Astrocyte of the spinal cord (primary cell): ENCODE measurements around the gene CPNE9.

Experiments used
- DNase-seq: peaks from one replicate; pipeline ENCODE4 v3.0.0; 2011; ENCODE audit warnings: low read depth, low spot score
- H3K4me3 ChIP-seq: 2 replicates; pipeline ENCODE4 v1.5.1; 2011; ENCODE audit warnings: low read depth, mild to moderate bottlenecking, low read length, moderate library complexity
- in situ Hi-C: cut with HindIII; loops from 2 replicates; pipeline ENCODE4 v1.10.0; 2017; ENCODE audit warnings: low sequenced_read_pairs
- TF ChIP-seq, protein P1 (sequence below): IDR thresholded peaks from 2 replicates; pipeline ENCODE4 v1.5.1; 2012; ENCODE audit warnings: low read depth, mild to moderate bottlenecking, low read length, inconsistent platforms

CPNE9 gene

GRCh38 chr3:9686050-9686550 is 17.5 kb upstream of the CPNE9 start:
- H3K4me3 ChIP-seq = no peak overlapping the region
- in situ Hi-C loops = no loop called here
- DNase-seq = no peak
- TF ChIP-seq, protein P1, sequence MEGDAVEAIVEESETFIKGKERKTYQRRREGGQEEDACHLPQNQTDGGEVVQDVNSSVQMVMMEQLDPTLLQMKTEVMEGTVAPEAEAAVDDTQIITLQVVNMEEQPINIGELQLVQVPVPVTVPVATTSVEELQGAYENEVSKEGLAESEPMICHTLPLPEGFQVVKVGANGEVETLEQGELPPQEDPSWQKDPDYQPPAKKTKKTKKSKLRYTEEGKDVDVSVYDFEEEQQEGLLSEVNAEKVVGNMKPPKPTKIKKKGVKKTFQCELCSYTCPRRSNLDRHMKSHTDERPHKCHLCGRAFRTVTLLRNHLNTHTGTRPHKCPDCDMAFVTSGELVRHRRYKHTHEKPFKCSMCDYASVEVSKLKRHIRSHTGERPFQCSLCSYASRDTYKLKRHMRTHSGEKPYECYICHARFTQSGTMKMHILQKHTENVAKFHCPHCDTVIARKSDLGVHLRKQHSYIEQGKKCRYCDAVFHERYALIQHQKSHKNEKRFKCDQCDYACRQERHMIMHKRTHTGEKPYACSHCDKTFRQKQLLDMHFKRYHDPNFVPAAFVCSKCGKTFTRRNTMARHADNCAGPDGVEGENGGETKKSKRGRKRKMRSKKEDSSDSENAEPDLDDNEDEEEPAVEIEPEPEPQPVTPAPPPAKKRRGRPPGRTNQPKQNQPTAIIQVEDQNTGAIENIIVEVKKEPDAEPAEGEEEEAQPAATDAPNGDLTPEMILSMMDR = no peak

DNA sequence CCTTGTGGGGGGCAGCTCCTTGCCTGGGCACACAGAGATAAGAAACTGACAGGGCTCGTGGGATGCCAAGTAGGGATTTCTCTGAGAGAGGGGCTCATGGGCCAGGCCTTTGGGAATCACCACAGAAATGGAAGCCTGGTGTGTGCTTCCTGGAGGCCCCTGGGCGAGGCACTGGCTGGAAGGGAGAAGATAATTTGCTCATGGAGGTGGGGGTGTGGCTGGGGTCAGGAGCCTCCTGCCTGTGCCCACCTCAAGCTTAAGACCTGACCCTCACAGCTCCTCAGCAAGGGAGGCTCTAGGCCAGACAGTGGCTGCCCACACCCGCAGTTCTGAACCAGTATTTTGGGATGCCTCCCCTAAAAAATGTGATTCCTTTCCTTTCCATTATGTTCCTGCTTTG is 16.9 kb upstream of the CPNE9 start:
- in situ Hi-C loops = no loop called here
- TF ChIP-seq, protein P1 = no peak
- H3K4me3 ChIP-seq = no peak overlapping the region
- no peak for DNase-seq

GRCh38 chr3:9687514-9687913 is 16.1 kb upstream of the CPNE9 start:
- TF ChIP-seq, protein P1 = no peak
- no peak for DNase-seq
- in situ Hi-C loops = no loop called here
- H3K4me3 ChIP-seq = no peak overlapping the region

- in situ Hi-C loops = no loop called here
- H3K4me3 ChIP-seq = no peak overlapping the region
- TF ChIP-seq, protein P1 = no peak
- no peak for DNase-seq
Measured at GRCh38 chr3:9688961-9689360, 14.7 kb upstream of the CPNE9 start.

- in situ Hi-C loops = no loop called here
- no peak overlapping the region for H3K4me3 ChIP-seq
- TF ChIP-seq, protein P1 = no peak
- no peak for DNase-seq
Measured at GRCh38 chr3:9689757-9690156, 13.9 kb upstream of the CPNE9 start.

- H3K4me3 ChIP-seq = no peak overlapping the region
- DNase-seq = peak; percentile 8
- in situ Hi-C loops = no loop called here
Measured at GRCh38 chr3:9690451-9691450, 12.9 kb upstream of the CPNE9 start.

More at GRCh38 chr3:9690451-9691450, 12.9 kb upstream of the CPNE9 start:
- TF ChIP-seq, protein P1 = no peak
